H9 (cell line): ENCODE data around the gene RAB1A. TPM values are rescaled to one million over a fixed set of nuclear protein-coding genes. Genes with fewer than 3 reads are reported as not detected.

Source experiments
- DNase-seq: peaks from one replicate; pipeline ENCODE4 v3.0.0-alpha.2; 2017
- H2AFZ ChIP-seq: one replicate; pipeline ENCODE4 v1.6.1; 2013; ENCODE audit warnings: mild to moderate bottlenecking, low read length, control low read depth, moderate library complexity
- H2AK5ac ChIP-seq: 2 replicates; pipeline ENCODE4 v1.6.1; 2013; ENCODE audit warnings: low read length, control low read depth, mixed read lengths; ENCODE audit not compliant: insufficient read length
- H2BK120ac ChIP-seq: one replicate; pipeline ENCODE4 v1.6.1; 2013; ENCODE audit warnings: low read depth, mild to moderate bottlenecking, low read length, control low read depth, inconsistent platforms; ENCODE audit not compliant: poor library complexity, severe bottlenecking
- H2BK12ac ChIP-seq: 2 replicates; pipeline ENCODE4 v1.6.1; 2013; ENCODE audit warnings: low read length, control low read depth, mixed read lengths, low read depth; ENCODE audit not compliant: insufficient read length
- H2BK15ac ChIP-seq: 2 replicates; pipeline ENCODE4 v1.6.1; 2013; ENCODE audit warnings: low read depth, low read length, control low read depth
- H2BK20ac ChIP-seq: one replicate; pipeline ENCODE4 v1.6.1; 2013; ENCODE audit warnings: low read depth, mild to moderate bottlenecking, low read length, control low read depth, inconsistent platforms; ENCODE audit not compliant: poor library complexity, severe bottlenecking
- H2BK5ac ChIP-seq: 2 replicates; pipeline ENCODE4 v1.6.1; 2013; ENCODE audit warnings: low read length, control low read depth, mixed read lengths; ENCODE audit not compliant: insufficient read length
- H3K14ac ChIP-seq: 2 replicates; pipeline ENCODE4 v1.6.1; 2013; ENCODE audit warnings: low read length, control low read depth; ENCODE audit not compliant: insufficient read depth
- H3K18ac ChIP-seq: 2 replicates; pipeline ENCODE4 v1.6.1; 2013; ENCODE audit warnings: low read depth, mild to moderate bottlenecking, mixed read lengths, low read length, control low read depth; ENCODE audit not compliant: insufficient read length
- H3K23ac ChIP-seq: 2 replicates; pipeline ENCODE4 v1.6.1; 2013; ENCODE audit warnings: low read length, control low read depth, mixed read lengths, low read depth; ENCODE audit not compliant: insufficient read length
- H3K23me2 ChIP-seq: 2 replicates; pipeline ENCODE4 v1.6.1; 2013; ENCODE audit warnings: low read depth, mild to moderate bottlenecking, mixed read lengths, low read length, control low read depth; ENCODE audit not compliant: insufficient read length, poor library complexity, severe bottlenecking
- H3K27ac ChIP-seq: 2 replicates; pipeline ENCODE4 v1.5.1; 2013; ENCODE audit warnings: low read length, control low read depth, mixed read lengths, low read depth; ENCODE audit not compliant: insufficient read length
- H3K27me3 ChIP-seq: 2 replicates; pipeline ENCODE4 v1.6.1; 2013; ENCODE audit warnings: low read length, control low read depth, inconsistent platforms; ENCODE audit not compliant: insufficient read depth
- H3K4ac ChIP-seq: 2 replicates; pipeline ENCODE4 v1.6.1; 2013; ENCODE audit warnings: low read depth, mild to moderate bottlenecking, control low read depth, inconsistent platforms, low read length, moderate library complexity
- H3K4me1 ChIP-seq: 2 replicates; pipeline ENCODE4 v1.6.1; 2013; ENCODE audit warnings: low read length, control low read depth, inconsistent platforms; ENCODE audit not compliant: insufficient read depth
- H3K4me2 ChIP-seq: 2 replicates; pipeline ENCODE4 v1.6.1; 2013; ENCODE audit warnings: low read length, control low read depth, mixed read lengths; ENCODE audit not compliant: insufficient read length, insufficient read depth
- H3K56ac ChIP-seq: 2 replicates; pipeline ENCODE4 v1.6.1; 2013; ENCODE audit warnings: low read depth, mild to moderate bottlenecking, mixed read lengths, low read length, control low read depth; ENCODE audit not compliant: insufficient read length
- H3K79me1 ChIP-seq: 2 replicates; pipeline ENCODE4 v1.6.1; 2013; ENCODE audit warnings: low read depth, mild to moderate bottlenecking, moderate library complexity, low read length, control low read depth, inconsistent platforms; ENCODE audit not compliant: insufficient read depth, poor library complexity, severe bottlenecking
- H3K79me2 ChIP-seq: 2 replicates; pipeline ENCODE4 v1.6.1; 2013; ENCODE audit warnings: low read length, control low read depth, inconsistent platforms; ENCODE audit not compliant: insufficient read depth
- H3K9ac ChIP-seq: 2 replicates; pipeline ENCODE4 v1.6.1; 2013; ENCODE audit warnings: low read length, control low read depth, mixed read lengths; ENCODE audit not compliant: insufficient read length; ENCODE audit errors: extremely low read depth
- H3K9me3 ChIP-seq: one replicate; pipeline ENCODE4 v1.6.1; 2013; ENCODE audit warnings: low read depth, low read length, inconsistent platforms; ENCODE audit not compliant: control insufficient read depth
- H3T11ph ChIP-seq: one replicate; pipeline ENCODE4 v1.6.1; 2013; ENCODE audit warnings: mild to moderate bottlenecking, low read length, control low read depth, inconsistent platforms
- H4K20me1 ChIP-seq: one replicate; pipeline ENCODE4 v1.6.1; 2013; ENCODE audit not compliant: control insufficient read depth, insufficient read length, insufficient read depth
- H4K5ac ChIP-seq: 2 replicates; pipeline ENCODE4 v1.6.1; 2013; ENCODE audit warnings: low read depth, mild to moderate bottlenecking, mixed read lengths, low read length, control low read depth; ENCODE audit not compliant: insufficient read length
- H4K8ac ChIP-seq: replicated peaks from 2 replicates; pipeline ENCODE4 v1.6.1; 2013; ENCODE audit warnings: low read length, control low read depth, mixed read lengths, low read depth; ENCODE audit not compliant: insufficient read length
- H4K91ac ChIP-seq: 2 replicates; pipeline ENCODE4 v1.6.1; 2013; ENCODE audit warnings: low read depth, mild to moderate bottlenecking, moderate library complexity, mixed read lengths, low read length, control low read depth; ENCODE audit not compliant: insufficient read length
- H3K27ac Mint-ChIP-seq, 3 experiments: 2 replicates in 2 of 3; 3 replicates in 1 of 3; pipeline ENCODE4 v1.8.0; 2020 to 2021; ENCODE audit warnings: mixed read lengths in 3 of 3, mild to moderate bottlenecking in 1 of 3, moderate library complexity in 1 of 3
- H3K27me3 Mint-ChIP-seq: 2 replicates; pipeline ENCODE4 v1.8.0; 2021; ENCODE audit warnings: low read depth, mild to moderate bottlenecking, moderate library complexity, mixed read lengths
- H3K36me3 Mint-ChIP-seq, 3 experiments: 2 replicates in 2 of 3; 3 replicates in 1 of 3; pipeline ENCODE4 v1.8.0; 2020 to 2021; ENCODE audit warnings: low read depth in 3 of 3, mixed read lengths in 3 of 3; ENCODE audit not compliant: insufficient read depth in 1 of 3
- H3K4me1 Mint-ChIP-seq, 2 experiments: 2 replicates each; pipeline ENCODE4 v1.8.0; 2020; ENCODE audit warnings: mixed read lengths in 2 of 2
- H3K4me3 Mint-ChIP-seq, 2 experiments: 2 replicates in 1 of 2; 3 replicates in 1 of 2; pipeline ENCODE4 v1.8.0; 2020 to 2021; ENCODE audit warnings: mild to moderate bottlenecking in 2 of 2, mixed read lengths in 2 of 2, moderate library complexity in 1 of 2
- H3K9me3 Mint-ChIP-seq, 2 experiments: 2 replicates in 1 of 2; 3 replicates in 1 of 2; pipeline ENCODE4 v1.8.0; 2020; ENCODE audit warnings: mild to moderate bottlenecking in 2 of 2, mixed read lengths in 2 of 2, moderate library complexity in 1 of 2
- CTCF ChIP-seq: fragments of 200-600 bp; sonication (generic); conservative IDR thresholded peaks from 3 replicates; pipeline ENCODE4 v1.8.0; 2021; ENCODE audit warnings: antibody characterized with exemption, mild to moderate bottlenecking
- WGBS: extraction: QIAGEN DNeasy Blood & Tissue Kit; methylation state at CpG from one replicate; pipeline ENCODE4 v1.1.7; 2013; ENCODE audit warnings: missing lambda C conversion rate, low lambda C conversion rate, mixed read lengths; ENCODE audit not compliant: insufficient read length; ENCODE audit errors: extremely low coverage; 5-methylcytosine and 5-hydroxymethylcytosine counted together
- long read RNA-seq: library from polyadenylated mRNA; unstranded; transcript quantifications from one replicate; pipeline ENCODE4 v2.0.0, GENCODE V29; 2020
- total RNA-seq: library from RNA; stranded (reverse); gene quantifications from 2 replicates; pipeline ENCODE4 v1.2.1, GENCODE V29; 2021

RAB1A gene
- total RNA-seq = 112 and 119 TPM in 2 replicates
- long read RNA-seq, transcript RAB1A-203 (6 exons, 2,447 nt) = major isoform, 726 of 753 reads
- long read RNA-seq, partial matches to known transcripts = 3 of 753 reads
- long read RNA-seq, other reads (novel, unspliced or antisense) = 21 of 753 reads

GRCh38 chr2:65129826-65130663 lies at the start of gene RAB1A:
Gene RAB1A, minus strand, starts transcription at chr2:65130106. Its CDS starts 191 bp downstream, at chr2:65129915.
- Histone ChIP-seq H2BK12ac (no peak within 1 kb of the TSS), H4K91ac (no peak within 1 kb of the TSS), H2BK5ac (peak within 1 kb of the TSS; percentile 30), H3K27ac (peak within 1 kb of the TSS; percentile 19), H4K8ac (no peak within 1 kb of the TSS), H3K9ac (peak within 1 kb of the TSS; percentile 85), H3K23me2 (peaks cover 2% of the 10 kb centered on the region), H3K4ac (no peak within 1 kb of the TSS), H2BK120ac (no peak within 1 kb of the TSS), H3T11ph (no peak within 1 kb of the TSS), H4K5ac (peak within 1 kb of the TSS; percentile 4), H4K20me1 (no peaks in the 10 kb centered on the region), H3K27me3 (no peaks in the 10 kb centered on the region), H3K23ac (no peak within 1 kb of the TSS), H3K4me1 (no peaks in the 10 kb centered on the region), H2BK20ac (no peak within 1 kb of the TSS), H2AK5ac (no peak within 1 kb of the TSS), H3K79me1 (peaks cover 11% of the 10 kb centered on the region), H2BK15ac (no peak within 1 kb of the TSS), H3K18ac (peak within 1 kb of the TSS; percentile 77), H3K9me3 (no peaks in the 10 kb centered on the region), H3K4me2 (peak within 1 kb of the TSS; percentile 85), H3K14ac (peak within 1 kb of the TSS; percentile 84; the same call in 1 of the 2 replicates), H2AFZ (peak within 1 kb of the TSS; percentile 35), H3K56ac (no peak within 1 kb of the TSS), H3K79me2 (peaks cover 28% of the 10 kb centered on the region)
- no CpG with 5 or more reads among the region's 76 CpGs for WGBS
- Mint-ChIP-seq H3K27me3 (no peaks in the 10 kb centered on the region), H3K36me3 (peaks cover 0 to 5% (median 0%) of the 10 kb centered on the region in 3 experiments; a peak in 3 of 7 replicates), H3K4me3 (peak within 1 kb of the TSS; percentile 98 to 100), H3K27ac (peak within 1 kb of the TSS; percentile 99 to 100 (median 99)), H3K9me3 (no peaks in the 10 kb centered on the region; a peak in 1 of 5 replicates), H3K4me1 (peaks cover 25 to 39% of the 10 kb centered on the region in 2 experiments)
- peak; percentile 100 for DNase-seq
- TF ChIP-seq CTCF = peak; percentile 43; the same call in 2 of the 3 replicates
